ENCODE measurements around the gene IL11.

IL11 gene

GRCh38 chr19:55372316-55373081, 2.2 kb upstream of the IL11 start:
- no peak for DNase-seq (ENCODE audit: low read depth)

GRCh38 chr19:55369653-55370304, 484 bp downstream of the IL11 start:
- DNase-seq (ENCODE audit: low read depth), result no peak

- no peak for DNase-seq (ENCODE audit: low read depth)
These were observed 1.3 kb downstream of the IL11 start for GRCh38 chr19:55368701-55369563.

- no peak for DNase-seq (ENCODE audit: low read depth)
These were observed 2.2 kb downstream of the IL11 start for GRCh38 chr19:55368106-55368505.

GRCh38 chr19:55366790-55367189, 3.5 kb downstream of the IL11 start:
- DNase-seq (ENCODE audit: low read depth), result no peak

- DNase-seq (ENCODE audit: low read depth), result no peak
These were observed 4.3 kb downstream of the IL11 start for GRCh38 chr19:55365964-55366363.

- no peak for DNase-seq (ENCODE audit: low read depth)
These were observed 5.0 kb downstream of the IL11 start for GRCh38 chr19:55365245-55365644.

- no peak for DNase-seq (ENCODE audit: low read depth)
These were observed 7.1 kb downstream of the IL11 start, which contains the start of gene GARIN5B for GRCh38 chr19:55362990-55363716. Gene GARIN5B (minus strand): TSS chr19:55363260. CDS start chr19:55363066, 194 bp downstream.

GRCh38 chr19:55362174-55362989, 7.9 kb downstream of the IL11 start:
- no peak for DNase-seq (ENCODE audit: low read depth)

GRCh38 chr19:55360902-55361301, 9.4 kb downstream of the IL11 start:
- no peak for DNase-seq (ENCODE audit: low read depth)

- no peak for DNase-seq (ENCODE audit: low read depth)
These were observed 11.0 kb downstream of the IL11 start for GRCh38 chr19:55358943-55359908.

- no peak for DNase-seq (ENCODE audit: low read depth)
These were observed 11.8 kb downstream of the IL11 start for GRCh38 chr19:55358493-55358892.

- DNase-seq (ENCODE audit: low read depth), result no peak
These were observed 14.9 kb downstream of the IL11 start for GRCh38 chr19:55355213-55355821.

GRCh38 chr19:55354698-55355212, 15.5 kb downstream of the IL11 start, which contains the start of gene COX6B2:
Gene COX6B2 (minus strand): TSS chr19:55354719. CDS start chr19:55354521, 198 bp downstream.
- DNase-seq (ENCODE audit: low read depth), result no peak

GRCh38 chr19:55353803-55354697, 16.2 kb downstream of the IL11 start:
- no peak for DNase-seq (ENCODE audit: low read depth)

GRCh38 chr19:55353356-55353802, 16.9 kb downstream of the IL11 start:
- DNase-seq (ENCODE audit: low read depth), result no peak

GRCh38 chr19:55352549-55353145, 17.6 kb downstream of the IL11 start:
- no peak for DNase-seq (ENCODE audit: low read depth)

Data from CMK (cell line).